Left cardiac atrium (tissue), 4 donors: ENCODE results near the gene SP6. TPM values are rescaled to one million over a fixed set of nuclear protein-coding genes. Genes with fewer than 3 reads are reported as not detected.

ENCODE experiments used
- ATAC-seq, 2 donors: fragments of 200-7000 bp; cut with Tn5 transposase; one replicate each; pipeline ENCODE4 v1.9.1; 2020; ENCODE audit warnings: mild to moderate bottlenecking in 2 of 2, moderate library complexity in 2 of 2
- DNase-seq: peaks from one replicate; pipeline ENCODE4 v3.0.0-alpha.2; 2020
- intact Hi-C, 2 donors: fragments of 100-400 bp; cut with DNase I; formaldehyde crosslinking; loops; one replicate each; pipeline versions ENCODE4 v1.14.1 to v1.15.1; 2022 to 2023
- total RNA-seq, 2 donors: library from RNA; stranded (reverse); fragmentation: NEBNext Ultra II Directional; extraction: Animal tissue kit (Norgen Biotek cat#: 25700); gene quantifications; one replicate each; pipeline ENCODE4 v1.2.1, GENCODE V29; 2021
- donor health status: DM: no; HTN: yes; CAD: no.
- donor health status: DM: no; HTN: yes; CAD: no; lungs with severe emphysema.
- donor health status: DM: yes; HTN: yes; CAD: no.
- donor health status: Dilated cardiomyopathy.

The SP6 gene
- total RNA-seq, 2 donors from 2014 or later, result 0.24 to 0.50 TPM

GRCh38 chr17:47882695-47883588, 32.0 kb upstream of the SP6 start:
- DNase-seq (no peak), ATAC-seq (no peak)
- intact Hi-C loops, result no loop called here

GRCh38 chr17:47882247-47882646, 31.3 kb upstream of the SP6 start:
- DNase-seq (no peak), ATAC-seq (peak in 1 of 2 donors; percentile 54)
- intact Hi-C loops, result no loop called here

GRCh38 chr17:47879776-47880454, 29.0 kb upstream of the SP6 start:
- intact Hi-C loops, result no loop called here
- ATAC-seq (no peak), DNase-seq (no peak)

GRCh38 chr17:47879028-47879585, 28.1 kb upstream of the SP6 start:
- intact Hi-C loops, result no loop called here
- ATAC-seq (no peak), DNase-seq (no peak)

- intact Hi-C loops, result no loop called here
- no peak for ATAC-seq
- no peak for DNase-seq
These were observed 27.5 kb upstream of the SP6 start for GRCh38 chr17:47878203-47879027.

GRCh38 chr17:47877368-47878034, 26.5 kb upstream of the SP6 start:
- intact Hi-C loops, result no loop called here
- ATAC-seq, result no peak
- DNase-seq, result no peak

GRCh38 chr17:47875011-47875985, 24.3 kb upstream of the SP6 start:
- intact Hi-C loops, result no loop called here
- DNase-seq, result no peak
- no peak for ATAC-seq

GRCh38 chr17:47873200-47874090, 22.5 kb upstream of the SP6 start:
- ATAC-seq (no peak), DNase-seq (no peak)
- intact Hi-C loops, result no loop called here

GRCh38 chr17:47872651-47873161, 21.7 kb upstream of the SP6 start:
- no peak for ATAC-seq

GRCh38 chr17:47872019-47872650, 21.2 kb upstream of the SP6 start:
- ATAC-seq (peak in 1 of 2 donors; percentile 36), DNase-seq (no peak)
- intact Hi-C loops, result no loop called here

More at GRCh38 chr17:47872651-47873161, 21.7 kb upstream of the SP6 start:
- intact Hi-C loops, result no loop called here
- DNase-seq, result no peak

GRCh38 chr17:47871048-47871447, 20.1 kb upstream of the SP6 start:
- DNase-seq (no peak), ATAC-seq (no peak)
- intact Hi-C loops, result no loop called here

- intact Hi-C loops, result no loop called here
- ATAC-seq, result no peak
- no peak for DNase-seq
These were observed 19.1 kb upstream of the SP6 start for GRCh38 chr17:47870056-47870455.

- no peak for ATAC-seq
- no peak for DNase-seq
- intact Hi-C loops, result no loop called here
These were observed 18.2 kb upstream of the SP6 start for GRCh38 chr17:47869114-47869513.

GRCh38 chr17:47867813-47868533, 17.0 kb upstream of the SP6 start:
- intact Hi-C loops, result no loop called here
- ATAC-seq (no peak), DNase-seq (no peak)

- peak; percentile 23 to 60 for ATAC-seq
- peak; percentile 47 for DNase-seq
- intact Hi-C loops, result no loop called here
These were observed 16.0 kb upstream of the SP6 start for GRCh38 chr17:47866941-47867340.
